ENCODE results near the gene DLG2.

The DLG2 gene

GRCh38 chr11:84580428-84580827 lies 1046.7 kb downstream of the DLG2 start:
- H3K36me3 ChIP-seq, result no peaks in the 10 kb centered on the region
- TF ChIP-seq CTCF (IDR thresholded peaks at IDR 0.05), result no peak
- H3K27me3 ChIP-seq, result no peaks in the 10 kb centered on the region
- no peaks in the 10 kb centered on the region for H3K9me3 ChIP-seq
- no peaks in the 10 kb centered on the region for H3K4me1 ChIP-seq (ENCODE audit: control insufficient read depth in 1 of 2, insufficient read depth in 1 of 2, low read depth in 1 of 2, low read length in 1 of 2)
- no peak overlapping the region for H3K27ac ChIP-seq
- H3K4me3 ChIP-seq (ENCODE audit: low read depth in 1 of 2, low read length in 1 of 2), result no peak overlapping the region

GRCh38 chr11:84573868-84574267 lies 1053.3 kb downstream of the DLG2 start:
- Histone ChIP-seq H3K9me3 (no peaks in the 10 kb centered on the region), H3K36me3 (no peaks in the 10 kb centered on the region), H3K4me1 (ENCODE audit: control insufficient read depth in 1 of 2, insufficient read depth in 1 of 2, low read depth in 1 of 2, low read length in 1 of 2) (no peaks in the 10 kb centered on the region), H3K27me3 (no peaks in the 10 kb centered on the region), H3K4me3 (ENCODE audit: low read depth in 1 of 2, low read length in 1 of 2) (no peak overlapping the region), H3K27ac (no peak overlapping the region)
- TF ChIP-seq CTCF (IDR thresholded peaks at IDR 0.05), result no peak

- Histone ChIP-seq H3K27ac (no peak overlapping the region), H3K4me1 (ENCODE audit: control insufficient read depth in 1 of 2, insufficient read depth in 1 of 2, low read depth in 1 of 2, low read length in 1 of 2) (no peaks in the 10 kb centered on the region), H3K27me3 (no peaks in the 10 kb centered on the region), H3K36me3 (no peaks in the 10 kb centered on the region), H3K9me3 (no peaks in the 10 kb centered on the region), H3K4me3 (ENCODE audit: low read depth in 1 of 2, low read length in 1 of 2) (no peak overlapping the region)
- TF ChIP-seq CTCF (IDR thresholded peaks at IDR 0.05), result no peak
Measured at GRCh38 chr11:84566671-84567070, 1060.5 kb downstream of the DLG2 start.

- H3K4me1 ChIP-seq (ENCODE audit: control insufficient read depth in 1 of 2, insufficient read depth in 1 of 2, low read depth in 1 of 2, low read length in 1 of 2), result no peaks in the 10 kb centered on the region
- no peaks in the 10 kb centered on the region for H3K27me3 ChIP-seq
- H3K36me3 ChIP-seq, result no peaks in the 10 kb centered on the region
- H3K4me3 ChIP-seq (ENCODE audit: low read depth in 1 of 2, low read length in 1 of 2), result no peak overlapping the region
- no peak for TF ChIP-seq CTCF (IDR thresholded peaks at IDR 0.05)
- H3K27ac ChIP-seq, result no peak overlapping the region
- H3K9me3 ChIP-seq, result no peaks in the 10 kb centered on the region
Measured at GRCh38 chr11:84564867-84565184, 1062.3 kb downstream of the DLG2 start.

- H3K4me3 ChIP-seq (ENCODE audit: low read depth in 1 of 2, low read length in 1 of 2), result no peak overlapping the region
- no peak overlapping the region for H3K27ac ChIP-seq
- peak; percentile 25 for TF ChIP-seq CTCF (IDR thresholded peaks at IDR 0.05)
- no peaks in the 10 kb centered on the region for H3K9me3 ChIP-seq
- no peaks in the 10 kb centered on the region for H3K36me3 ChIP-seq
- H3K27me3 ChIP-seq, result no peaks in the 10 kb centered on the region
- H3K4me1 ChIP-seq (ENCODE audit: control insufficient read depth in 1 of 2, insufficient read depth in 1 of 2, low read depth in 1 of 2, low read length in 1 of 2), result no peaks in the 10 kb centered on the region
Measured at GRCh38 chr11:84564180-84564866, 1062.8 kb downstream of the DLG2 start.

- H3K4me1 ChIP-seq (ENCODE audit: control insufficient read depth in 1 of 2, insufficient read depth in 1 of 2, low read depth in 1 of 2, low read length in 1 of 2), result no peaks in the 10 kb centered on the region
- no peaks in the 10 kb centered on the region for H3K9me3 ChIP-seq
- no peak overlapping the region for H3K27ac ChIP-seq
- no peak overlapping the region for H3K4me3 ChIP-seq (ENCODE audit: low read depth in 1 of 2, low read length in 1 of 2)
- H3K27me3 ChIP-seq, result no peaks in the 10 kb centered on the region
- H3K36me3 ChIP-seq, result no peaks in the 10 kb centered on the region
- TF ChIP-seq CTCF (IDR thresholded peaks at IDR 0.05), result no peak
Measured at GRCh38 chr11:84563356-84563755, 1063.8 kb downstream of the DLG2 start.

Data from neutrophil (primary cell).